ENCODE results near the gene ASTL.

The ASTL gene

DNA sequence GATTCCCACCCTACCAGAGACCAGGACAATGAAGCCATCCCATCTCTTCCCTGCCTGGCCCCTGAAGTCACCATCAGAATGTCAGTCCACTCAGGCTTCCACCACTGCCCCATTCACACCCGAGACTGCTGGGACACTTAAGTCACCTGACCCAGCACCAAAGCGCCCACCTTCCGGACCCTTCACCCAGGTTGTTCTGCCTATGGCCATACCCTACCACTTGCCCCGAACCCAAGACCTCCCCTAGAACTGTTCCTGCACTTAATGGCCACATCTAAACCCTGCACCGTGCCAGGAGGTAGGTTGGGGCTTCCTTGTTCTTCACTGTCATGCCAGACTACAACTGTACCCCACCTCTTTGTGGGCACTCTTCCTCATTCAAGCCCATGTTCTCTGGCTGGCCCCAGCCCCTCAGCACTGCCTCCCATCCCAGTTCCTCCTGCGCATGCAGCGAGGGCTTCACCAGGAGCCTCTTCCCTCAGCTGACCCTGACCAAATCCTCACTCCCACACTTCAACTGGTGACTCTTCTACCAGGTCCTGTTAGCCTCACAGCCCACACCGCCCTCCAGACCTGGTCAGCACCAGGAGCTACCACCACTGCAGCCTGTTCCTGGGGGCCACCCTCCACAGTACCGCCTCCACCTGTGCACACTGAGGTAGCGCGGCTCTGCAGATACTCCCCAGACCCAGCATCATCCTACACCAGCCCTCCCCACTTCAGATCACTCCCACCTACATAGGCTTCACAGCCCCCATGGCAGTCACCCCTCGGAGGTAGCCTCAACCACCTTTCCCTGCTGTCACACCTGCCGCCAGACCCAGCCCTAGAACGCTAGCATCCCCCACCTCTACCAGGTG, 13.7 kb downstream of the ASTL start:
- DNase-seq = no peak

DNA sequence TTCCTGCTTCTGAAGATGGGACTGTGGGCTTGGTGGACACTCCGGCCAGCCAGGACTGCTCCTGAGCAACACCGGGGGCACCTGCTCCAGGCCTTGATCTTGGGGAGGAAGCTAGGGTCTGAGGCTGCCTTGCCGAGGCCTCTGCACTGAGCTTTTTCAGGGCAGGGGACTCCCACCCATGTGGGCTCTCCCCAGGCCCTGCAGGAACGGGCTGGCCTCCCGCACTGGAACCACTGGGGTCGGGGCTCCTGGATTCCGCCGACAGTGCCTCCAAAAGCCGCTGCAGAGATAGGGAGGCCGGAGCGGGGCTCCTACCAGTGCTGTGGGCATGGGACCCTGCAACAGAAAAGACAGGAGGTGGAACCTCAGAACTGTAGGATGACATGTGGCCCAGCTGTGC, 14.4 kb downstream of the ASTL start:
- no peak for DNase-seq

DNA sequence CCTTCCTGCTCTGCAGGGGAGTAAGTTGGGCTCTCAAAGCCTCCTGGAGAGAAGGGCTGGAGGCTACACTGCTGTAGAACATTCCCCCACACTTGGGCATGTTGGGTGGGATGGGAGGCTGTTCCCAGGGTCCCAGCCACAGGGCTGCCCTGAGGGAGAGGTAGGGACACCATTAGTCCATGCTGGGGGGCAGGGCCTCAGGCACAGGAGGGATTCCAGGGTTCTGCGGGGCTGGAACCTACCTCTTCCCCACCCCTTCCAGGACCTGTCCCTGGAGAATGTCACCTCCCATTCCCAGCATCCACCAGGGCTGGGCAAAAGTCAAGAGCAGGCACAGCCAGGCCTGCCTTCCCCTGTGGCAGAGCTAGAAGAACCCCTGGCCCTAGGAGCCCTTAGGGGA, 15.0 kb downstream of the ASTL start:
- no peak for DNase-seq

DNA sequence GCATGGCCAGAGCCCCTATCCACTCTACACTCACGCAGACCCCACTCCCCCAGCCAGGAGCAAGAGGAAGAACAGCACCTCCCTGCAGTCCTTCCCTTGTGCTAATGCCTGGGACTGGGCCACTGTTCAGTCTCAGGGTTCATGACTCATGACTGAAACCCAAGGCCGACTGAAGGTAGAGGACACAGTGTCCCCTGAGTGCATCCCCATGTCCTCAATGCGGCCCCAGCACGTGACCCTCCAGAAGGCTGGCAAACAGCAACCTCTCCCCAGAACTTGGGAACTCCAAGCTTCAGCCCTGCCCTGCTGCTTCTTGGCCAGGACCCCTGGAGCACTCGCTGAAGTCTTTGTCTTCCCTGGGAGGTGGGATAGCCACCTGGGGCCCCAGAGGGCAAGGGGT, 15.9 kb downstream of the ASTL start:
- DNase-seq = no peak

DNA sequence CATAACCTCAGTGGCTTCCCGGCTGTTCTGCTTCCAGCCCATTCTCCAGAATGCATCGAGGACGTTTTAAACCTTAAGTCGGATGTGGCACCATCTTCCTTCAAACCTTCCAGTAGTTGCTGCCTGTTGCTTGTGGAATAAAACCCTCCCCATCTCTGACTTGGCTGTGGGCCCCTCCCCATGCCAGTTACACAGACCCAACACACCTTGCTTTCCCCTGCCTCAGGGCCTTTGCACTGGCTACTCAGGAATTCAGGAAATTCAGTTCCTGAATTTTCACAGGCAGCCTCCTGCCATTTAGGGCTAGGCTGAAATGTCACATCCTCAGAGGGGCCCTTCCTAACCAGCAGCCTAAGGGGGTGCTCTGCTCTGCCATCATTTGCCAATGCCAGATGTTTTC, 16.9 kb downstream of the ASTL start:
- DNase-seq = no peak

DNA sequence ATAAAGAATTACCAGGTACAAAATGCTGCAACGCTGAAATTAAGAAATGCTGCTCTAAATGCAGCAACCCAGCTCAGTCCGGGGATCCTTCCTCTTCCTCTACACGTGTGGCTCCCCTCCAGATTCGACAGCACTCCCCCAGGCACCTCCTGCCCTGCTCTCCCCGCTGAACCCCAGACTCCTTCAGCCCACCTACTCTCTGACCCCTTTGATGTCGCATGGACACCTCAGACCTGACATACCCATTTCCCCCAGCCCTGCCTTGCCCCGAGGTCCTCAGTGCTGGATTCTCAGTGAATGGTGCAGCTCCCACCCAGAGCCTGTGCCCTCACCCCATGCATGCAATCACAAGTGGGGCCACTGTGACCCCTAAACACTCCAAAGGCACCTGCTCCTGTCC, 17.3 kb downstream of the ASTL start:
- DNase-seq = no peak

DNA sequence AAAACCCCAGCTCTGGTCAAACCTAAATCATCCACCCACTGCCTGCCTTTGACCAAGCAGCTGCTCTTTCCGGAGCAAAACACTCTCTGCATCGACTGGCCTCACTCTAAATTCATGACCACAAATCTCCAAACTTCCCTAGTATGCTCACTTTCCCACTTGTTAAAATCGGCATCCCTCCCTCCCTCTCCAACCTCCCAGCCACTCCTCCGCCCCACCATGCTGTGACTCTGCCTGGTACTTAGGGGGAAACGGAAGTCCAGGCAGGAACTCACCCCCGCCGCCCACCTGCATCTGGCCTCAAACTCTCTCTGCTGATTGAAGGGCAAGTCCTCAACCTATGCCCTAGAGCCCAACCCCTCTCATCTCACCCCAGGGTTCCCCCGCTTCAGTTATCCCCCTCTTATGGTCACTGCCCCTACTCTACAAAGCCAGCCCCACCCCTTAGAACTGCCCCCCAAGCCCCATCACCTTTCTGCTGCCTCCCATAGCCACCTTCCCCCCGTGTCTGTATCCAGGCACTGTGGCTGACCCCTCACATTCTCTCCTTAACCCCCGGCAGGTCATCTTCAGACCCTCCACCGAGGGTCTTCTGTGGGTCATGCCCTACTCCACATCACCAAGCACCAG, 18.1 kb downstream of the ASTL start:
- DNase-seq = no peak

DNA sequence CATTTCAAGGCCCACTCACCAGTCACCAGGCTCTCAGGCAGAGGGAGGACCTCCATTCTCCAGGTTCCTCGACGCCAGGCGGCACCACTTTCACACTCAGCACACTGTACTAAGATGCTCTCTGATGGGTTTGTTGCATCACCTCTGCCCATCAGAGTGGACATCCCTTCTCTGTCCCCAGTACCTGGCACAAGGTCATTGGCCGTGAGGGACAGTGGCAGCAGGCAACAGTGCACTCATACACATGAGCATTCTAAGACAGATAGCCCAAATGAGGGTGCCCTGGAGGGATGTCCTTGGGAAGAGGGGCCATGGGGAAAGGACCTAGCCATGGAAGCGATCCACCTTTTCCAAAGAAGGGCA, 18.9 kb downstream of the ASTL start:
- no peak for DNase-seq

DNA sequence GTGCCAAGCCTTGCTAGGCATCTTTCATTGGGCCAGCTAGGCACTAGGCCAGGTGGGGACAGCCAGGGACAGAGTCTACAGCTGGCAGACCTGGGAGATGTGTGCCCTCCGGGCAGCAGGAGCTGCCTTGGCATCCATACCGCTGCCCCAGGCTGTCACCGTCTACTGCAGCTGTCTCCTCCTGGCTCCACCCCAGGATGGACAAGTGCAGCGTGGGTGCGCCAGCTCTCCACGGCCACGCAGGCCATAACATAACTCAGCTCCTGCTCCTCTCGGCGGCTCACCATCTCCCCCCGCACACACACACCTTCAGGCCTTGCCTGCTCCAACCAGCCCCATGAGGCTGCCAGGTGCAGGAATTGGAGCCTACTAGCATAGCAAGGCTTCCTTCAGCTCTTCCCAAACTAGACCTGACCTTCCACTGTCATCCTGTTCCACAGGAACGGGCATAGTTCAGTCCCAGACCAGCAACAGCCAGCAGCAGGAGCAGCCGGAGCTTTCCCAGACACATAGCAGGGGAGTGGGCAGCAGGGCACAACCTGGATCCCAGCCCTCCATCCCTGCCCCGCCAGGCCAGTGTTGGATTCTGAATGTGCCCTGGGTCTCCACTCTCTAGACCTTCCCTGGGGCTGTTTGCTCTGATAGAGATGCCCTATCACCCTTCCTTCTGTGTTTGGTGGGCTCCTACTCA, 19.5 kb downstream of the ASTL start:
- DNase-seq = no peak

DNA sequence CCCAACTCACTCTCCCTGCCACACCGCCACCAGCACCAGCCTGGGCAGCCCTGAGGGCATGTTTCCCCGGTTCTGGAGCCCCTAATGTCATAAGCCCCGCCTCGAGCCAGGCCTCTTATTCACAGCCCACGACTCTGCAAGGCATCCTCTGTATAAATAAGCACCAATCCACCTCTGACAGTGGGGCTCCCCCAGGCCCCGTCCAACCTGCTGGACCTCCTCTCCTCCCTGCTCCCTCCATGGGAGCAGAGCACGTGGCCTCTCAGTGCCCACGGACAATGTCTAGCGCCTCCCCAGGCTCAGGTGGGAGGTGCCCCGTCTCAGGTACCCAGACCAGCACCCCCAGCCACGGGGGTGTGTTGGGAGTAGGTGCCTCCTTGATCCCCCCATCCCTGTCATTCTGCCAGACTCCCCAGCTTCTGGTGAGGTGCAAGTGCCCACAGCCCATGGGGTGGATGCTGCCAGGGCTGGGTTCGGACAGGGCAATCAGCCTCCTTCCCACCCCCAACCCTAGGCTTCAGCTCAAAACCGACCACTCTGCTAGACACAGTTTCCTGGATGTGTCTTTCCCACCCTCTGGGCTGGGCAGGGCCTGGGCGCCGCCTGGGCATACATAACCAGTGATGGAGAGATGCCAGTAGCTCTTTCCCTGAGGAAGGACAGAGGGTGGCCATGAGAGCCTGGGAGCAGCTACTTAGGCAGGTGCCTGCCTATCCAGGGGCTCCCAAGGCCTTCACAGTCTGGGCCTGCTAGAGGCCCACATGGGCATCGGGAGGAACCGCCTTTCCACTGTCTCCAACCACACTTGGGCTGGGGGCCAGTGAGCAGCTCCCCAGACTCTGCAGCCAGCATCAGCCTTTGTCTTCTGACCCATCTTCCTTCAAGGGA, 20.4 kb downstream of the ASTL start:
- DNase-seq = no peak

DNA sequence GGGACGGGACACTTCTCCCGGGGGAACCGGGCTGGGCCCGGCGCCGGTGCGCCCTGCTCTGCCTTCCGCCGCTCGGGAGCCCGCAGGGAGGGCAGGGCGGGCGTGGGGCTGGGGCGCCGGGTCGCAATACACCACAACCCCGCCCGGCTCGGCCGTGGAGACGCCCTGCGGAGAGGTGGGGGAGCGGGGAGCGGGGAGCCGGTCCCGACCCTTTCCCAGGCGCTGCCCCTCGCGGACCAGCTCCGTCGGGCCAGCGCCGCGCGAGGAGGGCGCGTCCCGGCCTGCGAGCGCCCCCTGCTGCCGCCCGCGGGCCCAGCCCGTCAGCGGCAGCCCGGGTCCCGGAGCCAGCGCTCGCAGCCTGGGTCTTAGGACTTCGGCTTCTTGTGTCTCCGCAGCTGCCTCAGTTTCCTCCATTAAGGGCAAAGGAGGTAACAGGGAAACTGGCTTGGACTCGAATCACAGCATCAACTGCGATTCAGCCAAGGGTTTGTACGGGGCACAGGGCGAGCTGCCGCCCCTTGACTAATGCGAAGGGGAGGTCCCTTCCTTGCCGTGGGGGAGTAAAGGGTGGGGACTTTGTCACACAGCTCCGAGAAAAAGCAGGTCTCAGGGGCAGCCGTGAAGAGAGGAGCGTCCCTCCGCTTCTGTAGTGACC, 21.3 kb downstream of the ASTL start:
- DNase-seq = no peak

DNA sequence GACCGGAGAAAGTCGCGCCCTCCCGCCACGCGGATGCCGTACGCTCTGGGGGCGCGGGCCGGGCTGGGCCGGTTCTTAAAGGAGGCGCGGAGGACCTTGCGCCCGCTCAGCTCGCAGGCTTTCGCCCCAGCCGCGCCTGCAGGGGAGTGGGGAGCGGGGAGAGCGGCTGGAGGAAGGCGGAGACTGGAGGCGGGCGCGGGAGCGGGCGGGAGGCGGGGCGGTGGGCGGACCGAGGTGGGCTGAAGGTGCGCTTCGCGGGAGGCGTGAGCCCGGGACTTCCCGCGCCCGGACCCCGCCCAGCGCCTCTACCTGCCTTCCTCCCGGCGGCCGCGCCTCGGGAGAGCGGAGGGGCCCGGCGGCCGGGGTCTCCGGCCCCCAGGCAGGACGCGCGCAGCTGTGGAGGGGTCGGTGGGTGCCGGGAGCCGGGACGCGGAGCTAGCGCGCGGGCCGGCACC, 21.9 kb downstream of the ASTL start, which contains the start of gene ADRA2B:
Gene ADRA2B (minus strand): TSS at position 148 of the 455 bp plus-strand sequence. CDS start 422 bp downstream, outside the sequence.
- DNase-seq = no peak

DNA sequence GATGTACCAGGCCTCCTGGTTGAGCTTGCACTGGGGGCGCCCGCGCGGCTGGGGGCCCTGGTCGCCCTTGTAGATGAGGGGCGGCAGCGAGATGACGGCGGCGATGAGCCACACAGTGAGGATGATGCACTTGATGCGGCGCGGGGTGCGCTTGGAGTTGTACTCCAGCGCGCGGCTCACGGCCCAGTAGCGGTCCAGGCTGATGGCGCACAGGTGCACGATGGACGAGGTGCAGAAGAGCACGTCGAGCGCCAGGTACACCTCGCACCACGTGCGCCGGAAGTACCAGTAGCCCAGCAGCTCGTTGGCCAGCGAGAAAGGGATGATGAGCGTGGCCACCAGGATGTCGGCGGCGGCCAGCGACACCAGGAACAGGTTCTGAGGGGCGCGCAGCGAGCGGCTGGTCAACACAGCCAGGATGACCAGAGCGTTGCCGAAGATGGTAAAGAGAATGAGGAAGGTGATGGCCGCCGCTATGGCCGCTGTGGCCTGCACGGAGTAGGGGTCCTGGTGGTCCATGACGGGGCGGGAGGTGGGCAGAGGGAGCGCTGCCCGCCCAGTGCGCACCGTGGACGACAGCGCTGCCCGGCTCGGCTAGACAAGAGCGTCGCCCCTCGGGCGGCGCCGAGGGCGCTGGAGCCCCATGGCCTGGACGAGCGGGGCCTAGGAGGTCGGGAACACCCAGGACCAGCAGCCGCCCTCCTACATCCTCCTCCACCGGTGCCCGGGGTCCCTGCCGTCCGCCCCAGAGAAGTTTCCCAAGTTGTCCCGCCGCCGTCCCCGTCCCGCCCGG, 22.5 kb downstream of the ASTL start:
- DNase-seq = no peak

DNA sequence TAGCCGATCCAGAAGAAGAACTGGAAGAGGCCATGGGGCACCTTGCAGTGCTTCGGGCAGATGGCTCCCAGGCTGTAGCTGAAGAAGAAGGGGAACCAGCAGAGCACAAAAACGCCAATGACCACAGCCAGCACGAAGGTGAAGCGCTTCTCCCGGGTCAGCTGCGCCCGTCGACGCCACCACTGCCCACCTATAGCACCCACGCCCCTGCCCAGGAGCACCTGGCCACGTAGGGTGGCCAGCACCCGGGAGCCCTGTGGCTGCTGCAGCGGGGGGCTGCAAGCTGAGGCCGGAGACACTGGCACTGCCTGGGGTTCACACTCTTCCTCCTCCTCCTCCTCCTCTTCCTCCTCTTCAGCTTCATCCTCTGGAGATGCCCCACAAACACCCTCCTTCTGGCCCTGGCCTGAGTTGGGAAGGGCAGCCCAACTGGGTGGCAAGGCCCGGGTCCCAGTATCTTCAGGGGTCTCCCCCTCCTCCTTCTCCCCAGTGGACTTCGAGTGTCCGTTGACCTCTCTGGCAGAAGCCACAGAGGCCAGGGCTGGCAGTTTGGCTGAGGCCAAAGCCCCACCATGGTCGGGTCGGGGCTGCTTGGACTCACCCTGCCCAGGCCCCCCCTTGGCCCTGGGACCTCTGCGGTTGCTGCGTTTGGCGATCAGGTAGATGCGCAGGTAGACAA, 23.3 kb downstream of the ASTL start:
- DNase-seq = no peak

DNA sequence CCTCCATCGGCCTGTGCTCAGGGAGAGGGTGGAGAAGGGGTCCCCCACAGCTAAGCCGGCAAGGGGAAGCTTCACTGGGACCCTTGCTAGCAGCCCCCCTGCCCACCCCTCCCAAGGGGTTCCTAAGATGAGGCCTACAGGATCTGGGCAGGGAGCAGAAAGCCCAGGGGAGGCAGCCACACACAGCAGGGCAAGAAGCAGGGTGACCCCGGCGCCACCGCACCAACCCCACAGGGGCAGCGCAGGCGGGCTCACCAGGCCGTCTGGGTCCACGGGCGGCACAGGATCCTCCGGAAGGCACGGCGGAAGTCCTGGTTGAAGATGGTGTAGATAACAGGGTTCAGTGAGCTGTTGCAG, 23.8 kb downstream of the ASTL start:
- no peak for DNase-seq

DNA sequence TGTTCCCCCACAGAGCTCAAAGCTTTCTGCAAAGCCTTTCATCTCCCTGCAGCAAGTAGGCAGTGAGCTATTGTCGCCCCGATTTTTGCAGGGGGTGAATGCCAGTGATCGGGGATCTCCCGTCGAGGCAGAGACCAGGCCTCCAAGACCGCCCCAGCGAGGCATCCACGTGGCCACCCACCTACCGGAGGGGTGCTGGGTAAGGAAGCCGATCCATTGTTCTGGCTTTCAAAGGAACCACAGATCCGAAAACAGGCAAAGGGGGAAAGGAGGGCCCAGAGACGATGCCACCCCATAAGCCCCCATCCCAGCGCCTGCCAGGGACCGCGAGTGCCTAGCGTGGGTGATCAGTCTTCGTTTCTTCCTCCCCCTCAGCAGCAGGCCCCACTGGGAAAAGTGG, 24.4 kb downstream of the ASTL start:
- no peak for DNase-seq

DNA sequence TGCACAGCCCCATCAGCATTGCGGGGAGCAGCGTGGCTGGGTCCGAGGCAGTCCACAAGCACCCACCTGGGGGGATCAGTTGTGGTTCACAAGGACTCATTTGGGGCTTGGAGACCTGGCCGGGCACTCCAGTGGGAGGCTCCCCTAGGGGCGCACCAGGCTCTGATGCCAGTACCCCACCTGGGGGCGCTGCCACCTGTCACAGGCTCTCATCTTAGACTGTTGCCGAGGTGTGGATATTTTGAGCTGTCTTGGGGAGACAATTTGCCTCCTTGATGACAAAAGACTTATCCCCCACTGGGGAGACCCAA, 25.0 kb downstream of the ASTL start:
- DNase-seq = no peak

DNA sequence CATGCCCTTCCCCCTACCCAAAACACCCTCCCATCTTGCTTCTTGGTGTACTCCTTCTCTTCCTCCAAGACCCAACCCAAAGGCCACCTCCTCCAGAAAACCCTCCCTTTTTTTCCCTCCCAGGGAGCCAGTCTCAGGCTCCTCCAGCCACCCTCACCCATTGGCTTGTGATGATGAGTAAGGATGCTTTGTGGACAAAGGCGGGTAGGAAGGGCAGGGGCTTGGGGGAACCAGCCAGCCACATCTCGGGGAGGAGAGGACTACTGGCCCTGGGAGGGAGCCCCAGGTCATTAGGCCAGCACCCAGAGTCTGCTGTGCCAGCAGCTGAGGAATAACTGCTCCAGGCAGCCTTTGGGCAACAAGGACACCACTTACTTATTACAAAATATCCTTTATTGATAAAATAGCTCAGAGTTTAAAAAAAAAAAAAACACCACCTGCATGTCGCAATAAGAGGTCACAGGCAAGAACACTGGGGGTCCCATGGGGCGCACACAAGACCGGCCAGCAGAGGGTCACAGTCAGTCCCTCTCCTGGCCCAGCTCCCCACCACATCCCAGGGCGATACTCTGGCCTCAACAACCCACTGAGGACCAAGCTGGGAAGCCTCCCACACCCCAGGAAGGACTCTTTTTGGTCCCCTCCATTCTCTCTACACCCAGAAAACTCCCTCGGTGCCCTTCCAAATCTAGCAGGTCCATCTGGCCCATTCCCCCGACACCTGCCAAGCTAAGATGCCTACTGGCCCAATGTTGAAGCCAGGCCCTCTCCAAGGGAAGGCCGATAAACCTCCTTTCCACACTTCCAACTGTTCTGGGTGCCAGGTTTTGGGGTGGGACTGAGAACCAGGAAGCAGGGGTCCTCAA, 25.6 kb downstream of the ASTL start:
- no peak for DNase-seq

DNA sequence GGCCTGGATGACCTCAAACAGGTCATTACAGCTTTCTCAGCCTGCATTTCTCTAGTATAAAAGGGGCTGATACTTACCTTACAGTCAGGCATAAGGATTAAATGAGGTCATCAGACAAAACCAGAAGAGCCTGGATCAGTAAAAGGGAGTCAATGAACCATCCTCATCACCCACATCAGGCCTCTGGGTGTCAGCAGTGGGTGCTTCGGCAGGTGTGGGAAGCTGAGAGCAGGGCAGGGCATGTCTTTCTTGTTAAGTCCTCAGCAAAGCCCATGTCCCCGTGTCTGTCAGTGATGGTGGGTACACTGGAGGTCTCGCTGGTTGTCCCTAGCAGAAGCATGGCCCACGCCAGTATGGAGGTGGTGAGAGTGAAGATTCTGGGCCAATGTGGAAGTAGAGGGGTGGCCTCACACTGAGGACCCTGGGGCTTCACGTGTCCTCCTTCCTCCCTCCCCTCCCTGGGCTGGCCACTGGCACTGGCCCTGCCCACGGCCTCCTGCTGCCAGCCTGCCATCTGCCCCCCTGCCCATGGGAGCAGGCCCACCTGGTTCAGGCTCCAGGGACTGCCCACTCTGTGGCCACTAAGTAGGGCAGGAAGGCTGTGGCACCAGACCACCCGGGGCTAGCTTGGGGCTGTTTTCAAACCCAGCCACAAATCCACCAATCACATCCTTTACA, 26.3 kb downstream of the ASTL start:
- DNase-seq = no peak

DNA sequence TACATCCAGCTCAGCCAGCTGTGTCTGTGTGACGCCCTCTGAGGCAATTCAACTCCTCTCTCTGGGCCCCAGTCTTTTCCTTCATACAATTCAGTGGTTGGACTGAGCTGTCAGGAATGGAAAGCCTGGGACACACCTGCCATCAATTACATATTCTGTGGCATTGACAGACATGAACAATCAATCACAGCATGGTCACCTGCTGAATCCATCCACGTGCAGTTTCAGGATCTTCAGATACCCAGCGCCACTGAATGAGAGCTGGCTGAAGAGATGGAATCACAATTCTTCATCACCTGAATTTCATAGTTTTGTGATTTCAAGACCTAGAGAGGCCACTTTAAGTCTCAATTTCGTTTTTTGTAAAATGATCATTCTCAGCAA, 27.1 kb downstream of the ASTL start:
- no peak for DNase-seq

Data from NCI-H1417 treated with DMSO at 0.1 percent for 48 hours (cell line).